Upper lobe of left lung (tissue), 4 donors: ENCODE results near the gene INSR.

Experiments used
- CTCF ChIP-seq, 6 experiments: fragments of 450-650 bp in 4 of 6; fragments of 200-600 bp in 2 of 6; sonication (generic) in 2 of 6; IDR thresholded peaks; one replicate each; pipeline ENCODE4 v1.5.1; 2016 to 2019; ENCODE audit warnings: antibody characterized with exemption in 6 of 6
- POLR2A ChIP-seq, 4 donors: fragments of 450-650 bp; IDR thresholded peaks; one replicate each; pipeline ENCODE4 v1.5.1; 2016 to 2017; ENCODE audit warnings: antibody characterized with exemption in 4 of 4, mild to moderate bottlenecking in 2 of 4

GRCh38 chr19:7098096-7098495 is 196.1 kb downstream of the INSR start:
- TF ChIP-seq CTCF (IDR thresholded peaks at IDR 0.05) (no peak), POLR2A (IDR thresholded peaks at IDR 0.05) (no peak)
